GM12878 (cell line): ENCODE data around the gene CAPN10. TPM values are rescaled to one million over a fixed set of nuclear protein-coding genes. Genes with fewer than 3 reads are reported as not detected.

ENCODE experiments used
- ATAC-seq: fragments of 200-7000 bp; cut with Tn5 transposase; 3 replicates; pipeline ENCODE4 v1.9.1; 2020; ENCODE audit warnings: mild to moderate bottlenecking, moderate library complexity
- BruUV-seq: library from RNA; stranded (reverse); fragments of 400-500 nt; replicated peaks from 2 replicates; lab custom pipeline; 2021; lab: Mats Ljungman, UMichigan
- CTCF ChIA-PET: fragments of 300-600 bp; sonication (Branson Sonifier 250); formaldehyde crosslinking; extraction: SDS; loops from one replicate; lab custom pipeline; 2021; ENCODE audit warnings: inconsistent platforms; lab: Yijun Ruan, JAX
- POLR2A ChIA-PET: fragments of 350-600 bp; formaldehyde crosslinking; extraction: SDS; loops from one replicate; lab custom pipeline; 2021; ENCODE audit warnings: inconsistent platforms; lab: Charles Lee
- RAD21 ChIA-PET: fragments of 300-600 bp; sonication (Branson Sonifier 250); formaldehyde crosslinking; loops from one replicate; lab custom pipeline; 2023; ENCODE audit warnings: antibody characterized with exemption; ENCODE audit not compliant: unreplicated experiment; lab: Charles Lee
- SMC1A ChIA-PET: fragments of 300-600 bp; sonication (Branson Sonifier 250); formaldehyde crosslinking; loops from one replicate; lab custom pipeline; 2023; ENCODE audit not compliant: unreplicated experiment, uncharacterized antibody; lab: Charles Lee
- DNase-seq: peaks from one replicate; pipeline ENCODE4 v3.0.0-alpha.2; 2011; ENCODE audit warnings: low read depth, low spot score
- FAIRE-seq: peaks from 3 replicates; lab custom pipeline; 2011; peaks lifted over from hg19 to GRCh38; lab: Jason Lieb, UNC
- H2AFZ ChIP-seq: 2 replicates; pipeline ENCODE4 v1.6.0; 2011; ENCODE audit warnings: low read depth, low read length, control low read depth; ENCODE audit not compliant: control insufficient read depth
- H3K27ac ChIP-seq: 2 replicates; pipeline ENCODE4 v1.5.1; 2011; ENCODE audit warnings: control low read depth; ENCODE audit not compliant: control insufficient read depth, insufficient read depth
- H3K27me3 ChIP-seq, 2 experiments: replicated peaks in 1 of 2; 2 replicates each; pipeline versions ENCODE4 v1.6.0 to v1.6.1; 2011; ENCODE audit warnings: low read length in 1 of 2; ENCODE audit not compliant: control insufficient read depth in 2 of 2, insufficient read depth in 2 of 2
- H3K36me3 ChIP-seq, 2 experiments: 2 replicates each; pipeline ENCODE4 v1.5.1; 2011; ENCODE audit warnings: low read length in 1 of 2; ENCODE audit not compliant: control insufficient read depth in 2 of 2, insufficient read depth in 2 of 2
- H3K4me1 ChIP-seq: 2 replicates; pipeline ENCODE4 v1.6.1; 2011; ENCODE audit warnings: mild to moderate bottlenecking, low read length, moderate library complexity, mixed read lengths; ENCODE audit not compliant: control insufficient read depth, insufficient read depth
- H3K4me2 ChIP-seq: 2 replicates; pipeline ENCODE4 v1.6.0; 2011; ENCODE audit warnings: control low read depth; ENCODE audit not compliant: control insufficient read depth, insufficient read depth
- H3K4me3 ChIP-seq: fragments of 200-600 bp; sonication (generic); 2 replicates; pipeline ENCODE4 v1.5.1; 2016
- H3K79me2 ChIP-seq: 2 replicates; pipeline ENCODE4 v1.6.0; 2011; ENCODE audit warnings: low read length; ENCODE audit not compliant: control insufficient read depth, insufficient read depth
- H3K9ac ChIP-seq: 2 replicates; pipeline ENCODE4 v1.8.0; 2011; ENCODE audit warnings: low read length, control low read depth, mixed read lengths; ENCODE audit not compliant: control insufficient read depth, insufficient read depth
- H3K9me3 ChIP-seq: replicated peaks from 3 replicates; pipeline ENCODE4 v1.5.1; 2011; ENCODE audit warnings: mild to moderate bottlenecking, low read length; ENCODE audit not compliant: control insufficient read depth, insufficient read depth
- H4K20me1 ChIP-seq: 2 replicates; pipeline ENCODE4 v1.6.0; 2011; ENCODE audit not compliant: control insufficient read depth, insufficient read depth
- BACH1 ChIP-seq: fragments of 450-650 bp; IDR thresholded peaks from 2 replicates; pipeline ENCODE4 v1.6.1; 2017; ENCODE audit warnings: mild to moderate bottlenecking, borderline replicate concordance
- BHLHE40 ChIP-seq, 2 experiments: fragments of 450-650 bp in 1 of 2; IDR thresholded peaks; 2 replicates each; pipeline ENCODE4 v1.6.1; 2011 to 2017; ENCODE audit warnings: low read depth in 2 of 2, borderline replicate concordance in 1 of 2, improper control_type of control experiment in 1 of 2, low read length in 1 of 2, mild to moderate bottlenecking in 1 of 2
- CEBPZ ChIP-seq: fragments of 150-350 bp; IDR thresholded peaks from 2 replicates; pipeline ENCODE4 v1.6.1; 2016; ENCODE audit warnings: low read depth, low read length
- EGR1 ChIP-seq, 2 experiments: IDR thresholded peaks; 1 replicate in 1 of 2; 2 replicates in 1 of 2; pipeline ENCODE4 v1.6.1; 2011 to 2012; ENCODE audit warnings: low read depth in 2 of 2, low read length in 2 of 2, borderline replicate concordance in 1 of 2, mild to moderate bottlenecking in 1 of 2, moderate library complexity in 1 of 2
- FOXM1 ChIP-seq: IDR thresholded peaks from 2 replicates; pipeline ENCODE4 v1.6.1; 2012; ENCODE audit warnings: low read depth, mild to moderate bottlenecking, inconsistent platforms, low read length, moderate library complexity
- HSF1 ChIP-seq: fragments of 150-350 bp; IDR thresholded peaks from 2 replicates; pipeline ENCODE4 v1.6.1; 2014; ENCODE audit warnings: mild to moderate bottlenecking, low read depth, low read length
- MTA2 ChIP-seq: fragments of 450-650 bp; IDR thresholded peaks from 2 replicates; pipeline ENCODE4 v1.6.1; 2016; ENCODE audit warnings: low read depth, mild to moderate bottlenecking, moderate library complexity
- NBN ChIP-seq: fragments of 450-650 bp; IDR thresholded peaks from 2 replicates; pipeline ENCODE4 v1.6.1; 2016
- NRF1 ChIP-seq: conservative IDR thresholded peaks from 2 replicates; pipeline ENCODE4 v1.6.1; 2011; ENCODE audit warnings: mild to moderate bottlenecking, low read depth, low read length, improper control_type of control experiment
- ZNF592 ChIP-seq: fragments of 450-650 bp; IDR thresholded peaks from 2 replicates; pipeline ENCODE4 v1.6.1; 2017; ENCODE audit warnings: mild to moderate bottlenecking, moderate library complexity
- WGBS: methylation state at CpG from one replicate; pipeline ENCODE4 v1.1.6; 2016; ENCODE audit warnings: low lambda C conversion rate; ENCODE audit not compliant: insufficient replicate concordance, insufficient coverage; ENCODE audit errors: missing lambda C conversion rate; 5-methylcytosine and 5-hydroxymethylcytosine counted together
- in situ Hi-C: fragments of 300-500 bp; cut with MboI; formaldehyde crosslinking; loops from 9 replicates; pipeline ENCODE4 v1.14.3; 2018; ENCODE audit warnings: mixed read lengths
- intact Hi-C: fragments of 100-400 bp; cut with micrococcal nuclease; formaldehyde crosslinking; loops from one replicate; pipeline ENCODE4 v1.14.2; 2022; ENCODE audit not compliant: unreplicated experiment
- polyA plus RNA-seq, 11 experiments: library from polyadenylated mRNA; depleted of rRNA in 4 of 11; unstranded in 6 of 11; stranded (reverse) in 5 of 11; fragments of >200 nt; fragmentation: Nextera tagmentation in 4 of 11; fragmentation: Illumina TruSeq in 1 of 11; extraction: Ambion mirVana in 4 of 11; extraction: Trizol in 1 of 11; gene quantifications; 1 replicate in 1 of 11; 2 replicates in 10 of 11; pipeline versions ENCODE4 v1.2.1 to v1.2.3, GENCODE V29; 2011 to 2016; ENCODE audit warnings: inconsistent platforms in 2 of 11, missing spikeins in 2 of 11, low read depth in 1 of 11
- total RNA-seq, 4 experiments: library from RNA; depleted of rRNA in 3 of 4; stranded (reverse); fragments of >200 nt in 3 of 4; fragmentation: Illumina TruSeq in 1 of 4; extraction: Trizol in 1 of 4; gene quantifications; 2 replicates each; pipeline versions ENCODE4 v1.2.1 to v1.2.3, GENCODE V29; 2013 to 2021

Gene CAPN10
- total and polyA plus RNA-seq, 10 of the 15 experiments (the other 5 are each of a cell fraction or from before 2014, with no cell fraction given): 0.37 to 40.6 (median 17.5) TPM

- SMC1A ChIA-PET: interaction anchor here (1.4 to 12.1 kb wide), 4 partner anchors 14 to 55 kb away, joined by 3 to 124 read pairs (median 28); partner anchors contain the start of gene CAPN10
- H2AFZ ChIP-seq: peak overlapping the region; percentile 40
- TF ChIP-seq CEBPZ (no peak), NRF1 (no peak), HSF1 (no peak), BHLHE40 (IDR thresholded peaks at IDR 0.05; ENCODE audit: borderline replicate concordance in 1 of 2, low read depth in 2 of 2, low read length in 1 of 2) (peak in 1 of 2 experiments; percentile 61; a peak in 1 of 4 replicates), FOXM1 (no peak), EGR1 (IDR thresholded peaks at IDR 0.05; ENCODE audit: borderline replicate concordance in 1 of 2, low read depth in 2 of 2, low read length in 2 of 2) (peak in 1 of 2 experiments; percentile 84; a peak in 2 of 3 replicates), BACH1 (no peak), MTA2 (no peak), ZNF592 (no peak), NBN (no peak)
Measured at GRCh38 chr2:240566203-240567136, 20.1 kb upstream of the CAPN10 start.

More at GRCh38 chr2:240566203-240567136, 20.1 kb upstream of the CAPN10 start:
- ATAC-seq (peak; percentile 80), FAIRE-seq (no peak), DNase-seq (peak; percentile 57)
- Histone ChIP-seq H3K36me3 (peaks cover 0 to 5% of the 10 kb centered on the region in 2 experiments; a peak in 2 of 4 replicates), H4K20me1 (no peaks in the 10 kb centered on the region), H3K79me2 (peaks cover 45% of the 10 kb centered on the region), H3K9ac (peak overlapping the region; percentile 90), H3K27me3 (no peaks in the 10 kb centered on the region), H3K9me3 (no peaks in the 10 kb centered on the region), H3K4me3 (peak overlapping the region; percentile 77), H3K27ac (peak overlapping the region; percentile 97), H3K4me1 (peaks cover 51% of the 10 kb centered on the region), H3K4me2 (peak overlapping the region; percentile 100)
- CTCF ChIA-PET: interaction anchor here (0.9 to 7.8 kb wide), 8 partner anchors 9 to 102 kb away, joined by 3 to 196 read pairs (median 10); partner anchors contain the start of genes ANKMY1, CAPN10 and GPR35
- POLR2A ChIA-PET: interaction anchor here (0.6 to 7.8 kb wide), 8 partner anchors 9 to 583 kb away, joined by 3 to 233 read pairs (median 4); partner anchors contain the start of genes ANKMY1, CAPN10 and PASK
- 7% methylated on average over 43 of the region's 53 CpGs for WGBS
- intact Hi-C loops: loop anchor here (1.0 to 5.0 kb wide), 2 partner anchors 18 to 54 kb away; no protein-coding TSS in a partner anchor
- RAD21 ChIA-PET: interaction anchor here (1.1 to 11.7 kb wide), 6 partner anchors 10 to 117 kb away, joined by 3 to 206 read pairs (median 5); partner anchors contain the start of gene CAPN10
- in situ Hi-C loops: no loop called here
- no TSS peak for BruUV-seq
